Glutamatergic neuron (in vitro differentiated cells): Measurements from ENCODE around the gene ATL3. TPM values are rescaled to one million over a fixed set of nuclear protein-coding genes. Genes with fewer than 3 reads are reported as not detected.

ENCODE experiments used
- DNase-seq: peaks from one replicate; pipeline ENCODE4 v3.0.0; 2022
- H3K27ac Mint-ChIP-seq: one replicate; pipeline ENCODE4 v1.8.0; 2020; ENCODE audit warnings: mild to moderate bottlenecking, mixed read lengths, inconsistent platforms; ENCODE audit not compliant: unreplicated experiment
- H3K27me3 Mint-ChIP-seq: one replicate; pipeline ENCODE4 v1.8.0; 2020; ENCODE audit warnings: mild to moderate bottlenecking, moderate library complexity, mixed read lengths, inconsistent platforms; ENCODE audit not compliant: unreplicated experiment
- H3K36me3 Mint-ChIP-seq: one replicate; pipeline ENCODE4 v1.8.0; 2020; ENCODE audit warnings: mild to moderate bottlenecking, mixed read lengths, inconsistent platforms; ENCODE audit not compliant: unreplicated experiment
- H3K4me1 Mint-ChIP-seq: one replicate; pipeline ENCODE4 v1.8.0; 2020; ENCODE audit warnings: mild to moderate bottlenecking, low read depth, mixed read lengths, inconsistent platforms; ENCODE audit not compliant: unreplicated experiment
- H3K4me3 Mint-ChIP-seq: one replicate; pipeline ENCODE4 v1.8.0; 2020; ENCODE audit warnings: mild to moderate bottlenecking, mixed read lengths, inconsistent platforms; ENCODE audit not compliant: unreplicated experiment
- H3K9me3 Mint-ChIP-seq: one replicate; pipeline ENCODE4 v1.8.0; 2020; ENCODE audit warnings: mild to moderate bottlenecking, moderate library complexity, mixed read lengths, inconsistent platforms; ENCODE audit not compliant: unreplicated experiment
- CTCF ChIP-seq: fragments of 200-600 bp; sonication (generic); IDR thresholded peaks from one replicate; pipeline ENCODE4 v1.5.0; 2021; ENCODE audit not compliant: partially characterized antibody, unreplicated experiment
- total RNA-seq: library from RNA; stranded (reverse); fragmentation: NEBNext Ultra II Directional; extraction: Animal tissue kit (Norgen Biotek cat#: 25700); gene quantifications from one replicate; pipeline ENCODE4 v1.2.1, GENCODE V29; 2021; ENCODE audit not compliant: unreplicated experiment

The ATL3 gene
- total RNA-seq, 1 donor from 2014 or later: 9.4 TPM

- H3K4me1 Mint-ChIP-seq: no peaks in the 10 kb centered on the region
- no peak overlapping the region for H3K27ac Mint-ChIP-seq
- peaks cover 4% of the 10 kb centered on the region for H3K27me3 Mint-ChIP-seq
- H3K36me3 Mint-ChIP-seq: peaks cover 10% of the 10 kb centered on the region
- DNase-seq: no peak
- no peaks in the 10 kb centered on the region for H3K9me3 Mint-ChIP-seq
- no peak for TF ChIP-seq CTCF
- no peak overlapping the region for H3K4me3 Mint-ChIP-seq
Observed at GRCh38 chr11:63574856-63575602, 96.1 kb downstream of the ATL3 start.

Other genes with a start within 250 kb of the ATL3 start
- 11.2 TPM for gene PLAAT5, start 180.2 kb downstream of the ATL3 start, total RNA-seq
- gene LGALS12, start 165.3 kb downstream of the ATL3 start, total RNA-seq: not detected
- gene PLAAT4, start 134.6 kb downstream of the ATL3 start, total RNA-seq: not detected
- not detected for gene PLAAT2, start 108.0 kb downstream of the ATL3 start, total RNA-seq
- 43.6 TPM for gene PLAAT3, start 56.9 kb downstream of the ATL3 start, total RNA-seq
- gene RTN3, start 10.1 kb upstream of the ATL3 start, total RNA-seq: 338 TPM
- 216 TPM for gene ZFTA, start 97.4 kb upstream of the ATL3 start, total RNA-seq
- 83.7 TPM for gene SPINDOC, start 142.1 kb upstream of the ATL3 start, total RNA-seq
- gene MARK2, start 167.7 kb upstream of the ATL3 start, total RNA-seq: 76.8 TPM
- 286 TPM for gene RCOR2, start 245.8 kb upstream of the ATL3 start, total RNA-seq